ENCODE measurements around the gene ZNF169. TPM values are rescaled to one million over a fixed set of nuclear protein-coding genes. Genes with fewer than 3 reads are reported as not detected.
A peak's percentile ranks its signal among the peaks of the same experiment; 100 is the strongest.
"Not testable (repeated sequence)": the region's sequence is repeated elsewhere in the genome, so short reads cannot be mapped to it uniquely, and the experiment has no call there.

The ZNF169 gene
- total RNA-seq, 1 donor from 2014 or later, result 4.9 TPM

- DNase-seq (ENCODE audit: low spot score), result no peak
- no peak overlapping the region for H3K27ac Mint-ChIP-seq (ENCODE audit: unreplicated experiment)
- no peaks in the 10 kb centered on the region for H3K9me3 Mint-ChIP-seq (ENCODE audit: unreplicated experiment)
- H3K36me3 Mint-ChIP-seq (ENCODE audit: low read depth, unreplicated experiment), result no peaks in the 10 kb centered on the region
- no peaks in the 10 kb centered on the region for H3K4me1 Mint-ChIP-seq (ENCODE audit: unreplicated experiment)
- H3K4me3 Mint-ChIP-seq (ENCODE audit: unreplicated experiment), result no peak overlapping the region
- no peak for TF ChIP-seq CTCF (IDR thresholded peaks at IDR 0.05; ENCODE audit: unreplicated experiment)
- H3K27me3 Mint-ChIP-seq (ENCODE audit: unreplicated experiment), result no peaks in the 10 kb centered on the region
Observed at GRCh38 chr9:94245651-94246050, 13.4 kb upstream of the ZNF169 start.

GRCh38 chr9:94250456-94250855 lies 8.6 kb upstream of the ZNF169 start:
- Mint-ChIP-seq H3K27me3 (ENCODE audit: unreplicated experiment) (no peaks in the 10 kb centered on the region), H3K27ac (ENCODE audit: unreplicated experiment) (no peak overlapping the region), H3K36me3 (ENCODE audit: low read depth, unreplicated experiment) (no peaks in the 10 kb centered on the region), H3K9me3 (ENCODE audit: unreplicated experiment) (no peaks in the 10 kb centered on the region), H3K4me3 (ENCODE audit: unreplicated experiment) (no peak overlapping the region), H3K4me1 (ENCODE audit: unreplicated experiment) (no peaks in the 10 kb centered on the region)
- no peak for DNase-seq (ENCODE audit: low spot score)
- TF ChIP-seq CTCF (IDR thresholded peaks at IDR 0.05; ENCODE audit: unreplicated experiment), result no peak

- H3K27me3 Mint-ChIP-seq (ENCODE audit: unreplicated experiment), result peaks cover 3% of the 10 kb centered on the region
- no peak overlapping the region for H3K4me3 Mint-ChIP-seq (ENCODE audit: unreplicated experiment)
- no peaks in the 10 kb centered on the region for H3K36me3 Mint-ChIP-seq (ENCODE audit: low read depth, unreplicated experiment)
- no peaks in the 10 kb centered on the region for H3K9me3 Mint-ChIP-seq (ENCODE audit: unreplicated experiment)
- DNase-seq (ENCODE audit: low spot score), result no peak
- no peak overlapping the region for H3K27ac Mint-ChIP-seq (ENCODE audit: unreplicated experiment)
- no peak for TF ChIP-seq CTCF (IDR thresholded peaks at IDR 0.05; ENCODE audit: unreplicated experiment)
- H3K4me1 Mint-ChIP-seq (ENCODE audit: unreplicated experiment), result peaks cover 4% of the 10 kb centered on the region
Observed at GRCh38 chr9:94256007-94256406, 3.1 kb upstream of the ZNF169 start.

GRCh38 chr9:94265626-94266402 lies 6.7 kb downstream of the ZNF169 start:
- Mint-ChIP-seq H3K36me3 (ENCODE audit: low read depth, unreplicated experiment) (peaks cover 26% of the 10 kb centered on the region), H3K4me3 (ENCODE audit: unreplicated experiment) (peak overlapping the region; percentile 18)
- not testable (repeated sequence) for DNase-seq (ENCODE audit: low spot score); H3K4me1 Mint-ChIP-seq (ENCODE audit: unreplicated experiment); H3K27me3 Mint-ChIP-seq (ENCODE audit: unreplicated experiment); H3K27ac Mint-ChIP-seq (ENCODE audit: unreplicated experiment); H3K9me3 Mint-ChIP-seq (ENCODE audit: unreplicated experiment)

- H3K36me3 Mint-ChIP-seq (ENCODE audit: low read depth, unreplicated experiment), result peaks cover 26% of the 10 kb centered on the region
- H3K4me3 Mint-ChIP-seq (ENCODE audit: unreplicated experiment), result no peak overlapping the region
- no peak for DNase-seq (ENCODE audit: low spot score)
- no peaks in the 10 kb centered on the region for H3K27me3 Mint-ChIP-seq (ENCODE audit: unreplicated experiment)
- no peak overlapping the region for H3K27ac Mint-ChIP-seq (ENCODE audit: unreplicated experiment)
- no peak for TF ChIP-seq CTCF (IDR thresholded peaks at IDR 0.05; ENCODE audit: unreplicated experiment)
- H3K4me1 Mint-ChIP-seq (ENCODE audit: unreplicated experiment), result no peaks in the 10 kb centered on the region
- H3K9me3 Mint-ChIP-seq (ENCODE audit: unreplicated experiment), result peaks cover 8% of the 10 kb centered on the region
Observed at GRCh38 chr9:94269264-94269663, 10.2 kb downstream of the ZNF169 start.

All from endothelial cell (in vitro differentiated cells).